ENCODE results near the gene TMEM14B.

TMEM14B gene

DNA sequence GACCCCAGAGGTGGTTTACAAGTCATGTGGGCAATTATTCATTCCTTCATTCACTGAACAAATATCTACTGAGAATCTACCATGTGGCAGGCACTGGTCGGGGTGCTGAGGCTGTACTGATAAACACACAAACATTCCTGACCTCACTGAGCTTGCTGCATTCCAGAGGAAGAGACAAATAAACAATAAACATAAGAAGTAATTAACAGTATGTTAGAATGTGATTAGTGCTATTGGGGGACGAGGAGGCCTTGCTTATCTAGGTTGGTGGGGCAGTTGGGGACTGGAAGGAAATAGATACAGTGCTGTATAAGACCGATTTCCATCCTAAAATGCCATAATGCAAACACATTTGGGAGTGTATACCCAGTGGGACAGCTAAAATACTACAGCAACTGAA lies 46.6 kb downstream of the TMEM14B start:
- Histone ChIP-seq H3F3A (ENCODE audit: low read depth) (no peaks in the 10 kb centered on the region), H3K79me2 (ENCODE audit: insufficient read depth, low read length) (no peaks in the 10 kb centered on the region), H3K27me3 (ENCODE audit: insufficient read depth, low read length, poor library complexity, severe bottlenecking) (no peaks in the 10 kb centered on the region), H3K4me3 (ENCODE audit: low read length, poor library complexity, severe bottlenecking) (no peak overlapping the region), H3K9me2 (replicated peaks; ENCODE audit: low read depth, low read length) (no peaks in the 10 kb centered on the region), H3K36me3 (ENCODE audit: insufficient read depth, low read length) (no peaks in the 10 kb centered on the region), H3K9ac (ENCODE audit: low read depth, low read length, poor library complexity, severe bottlenecking) (no peak overlapping the region), H2AFZ (ENCODE audit: low read length) (no peak overlapping the region), H4K20me1 (ENCODE audit: insufficient read depth, low read length, poor library complexity, severe bottlenecking) (no peaks in the 10 kb centered on the region), H3K9me3 (ENCODE audit: insufficient read depth, low read depth, low read length) (no peaks in the 10 kb centered on the region), H3K4me1 (ENCODE audit: insufficient read depth, low read length, poor library complexity, severe bottlenecking) (no peaks in the 10 kb centered on the region), H3K4me2 (ENCODE audit: low read depth, low read length, poor library complexity, severe bottlenecking) (no peak overlapping the region)
- TF ChIP-seq, protein P1, sequence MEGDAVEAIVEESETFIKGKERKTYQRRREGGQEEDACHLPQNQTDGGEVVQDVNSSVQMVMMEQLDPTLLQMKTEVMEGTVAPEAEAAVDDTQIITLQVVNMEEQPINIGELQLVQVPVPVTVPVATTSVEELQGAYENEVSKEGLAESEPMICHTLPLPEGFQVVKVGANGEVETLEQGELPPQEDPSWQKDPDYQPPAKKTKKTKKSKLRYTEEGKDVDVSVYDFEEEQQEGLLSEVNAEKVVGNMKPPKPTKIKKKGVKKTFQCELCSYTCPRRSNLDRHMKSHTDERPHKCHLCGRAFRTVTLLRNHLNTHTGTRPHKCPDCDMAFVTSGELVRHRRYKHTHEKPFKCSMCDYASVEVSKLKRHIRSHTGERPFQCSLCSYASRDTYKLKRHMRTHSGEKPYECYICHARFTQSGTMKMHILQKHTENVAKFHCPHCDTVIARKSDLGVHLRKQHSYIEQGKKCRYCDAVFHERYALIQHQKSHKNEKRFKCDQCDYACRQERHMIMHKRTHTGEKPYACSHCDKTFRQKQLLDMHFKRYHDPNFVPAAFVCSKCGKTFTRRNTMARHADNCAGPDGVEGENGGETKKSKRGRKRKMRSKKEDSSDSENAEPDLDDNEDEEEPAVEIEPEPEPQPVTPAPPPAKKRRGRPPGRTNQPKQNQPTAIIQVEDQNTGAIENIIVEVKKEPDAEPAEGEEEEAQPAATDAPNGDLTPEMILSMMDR (conservative IDR thresholded peaks at IDR 0.05; ENCODE audit: low read length): no peak
- TF ChIP-seq EZH2phosphoT487 (IDR thresholded peaks at IDR 0.05; ENCODE audit: borderline replicate concordance): no peak

DNA sequence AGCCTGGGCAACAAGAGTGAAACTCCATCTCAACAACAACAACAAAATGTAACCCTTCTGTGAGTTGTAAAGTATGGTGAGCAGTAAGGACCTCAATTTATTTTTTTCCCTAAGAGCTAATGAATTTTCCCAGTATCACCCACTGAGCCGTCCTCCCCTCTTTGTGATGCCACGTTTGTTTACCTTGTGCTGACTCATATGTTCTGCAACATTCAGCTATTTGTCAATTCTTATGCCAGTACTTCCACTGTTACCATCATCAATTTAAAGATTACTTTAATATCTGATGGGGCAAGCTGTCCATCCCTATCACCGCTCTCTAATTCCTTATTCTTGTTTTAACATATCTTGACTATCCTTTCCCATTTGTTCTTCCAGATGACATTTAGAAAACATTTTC lies 53.2 kb downstream of the TMEM14B start:
- Histone ChIP-seq H3K4me1 (ENCODE audit: insufficient read depth, low read length, poor library complexity, severe bottlenecking) (no peaks in the 10 kb centered on the region), H3K9ac (ENCODE audit: low read depth, low read length, poor library complexity, severe bottlenecking) (no peak overlapping the region), H3K9me2 (replicated peaks; ENCODE audit: low read depth, low read length) (no peaks in the 10 kb centered on the region), H3K4me3 (ENCODE audit: low read length, poor library complexity, severe bottlenecking) (no peak overlapping the region), H2AFZ (ENCODE audit: low read length) (no peak overlapping the region), H3K36me3 (ENCODE audit: insufficient read depth, low read length) (no peaks in the 10 kb centered on the region), H3F3A (ENCODE audit: low read depth) (no peaks in the 10 kb centered on the region), H3K4me2 (ENCODE audit: low read depth, low read length, poor library complexity, severe bottlenecking) (no peak overlapping the region), H3K27me3 (ENCODE audit: insufficient read depth, low read length, poor library complexity, severe bottlenecking) (no peaks in the 10 kb centered on the region), H3K79me2 (ENCODE audit: insufficient read depth, low read length) (no peaks in the 10 kb centered on the region), H4K20me1 (ENCODE audit: insufficient read depth, low read length, poor library complexity, severe bottlenecking) (no peaks in the 10 kb centered on the region), H3K9me3 (ENCODE audit: insufficient read depth, low read depth, low read length) (no peaks in the 10 kb centered on the region)
- TF ChIP-seq, protein P1 (conservative IDR thresholded peaks at IDR 0.05; ENCODE audit: low read length): no peak
- no peak for TF ChIP-seq EZH2phosphoT487 (IDR thresholded peaks at IDR 0.05; ENCODE audit: borderline replicate concordance)

DNA sequence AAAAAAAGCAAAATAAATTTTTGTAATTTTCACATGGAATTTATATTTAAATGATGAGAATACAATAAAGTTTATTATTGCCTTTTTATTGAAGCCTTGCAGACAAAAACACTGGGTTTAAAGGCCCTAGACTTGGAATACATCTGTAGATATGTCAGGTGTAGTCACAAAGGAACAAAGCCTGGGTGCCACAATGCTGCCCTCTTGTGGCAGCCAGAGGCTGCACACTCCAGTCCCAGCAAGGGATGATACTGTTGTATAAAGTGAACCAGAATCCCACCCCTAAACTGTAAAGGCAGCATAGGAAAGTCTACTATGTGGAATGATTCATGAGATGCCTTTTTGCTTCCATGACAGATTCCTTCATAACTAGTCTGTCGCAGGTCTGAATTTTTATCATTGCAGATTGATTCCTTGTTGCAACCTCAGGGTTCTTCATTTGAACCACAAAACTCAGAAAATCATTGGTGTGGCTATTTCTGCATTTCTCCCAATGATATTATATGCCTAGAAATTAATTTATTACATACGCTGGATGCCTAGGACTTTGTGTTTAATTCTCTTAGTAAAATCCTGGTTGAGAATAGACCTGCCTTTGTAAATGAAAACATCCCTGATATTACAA lies 53.7 kb downstream of the TMEM14B start:
- no peaks in the 10 kb centered on the region for H3K4me1 ChIP-seq (ENCODE audit: insufficient read depth, low read length, poor library complexity, severe bottlenecking)
- H3F3A ChIP-seq (ENCODE audit: low read depth): no peaks in the 10 kb centered on the region
- H3K36me3 ChIP-seq (ENCODE audit: insufficient read depth, low read length): no peaks in the 10 kb centered on the region
- no peaks in the 10 kb centered on the region for H4K20me1 ChIP-seq (ENCODE audit: insufficient read depth, low read length, poor library complexity, severe bottlenecking)
- H3K4me2 ChIP-seq (ENCODE audit: low read depth, low read length, poor library complexity, severe bottlenecking): no peak overlapping the region
- TF ChIP-seq, protein P1 (conservative IDR thresholded peaks at IDR 0.05; ENCODE audit: low read length): peak; percentile 98
- TF ChIP-seq EZH2phosphoT487 (IDR thresholded peaks at IDR 0.05; ENCODE audit: borderline replicate concordance): no peak
- no peaks in the 10 kb centered on the region for H3K79me2 ChIP-seq (ENCODE audit: insufficient read depth, low read length)
- H3K9ac ChIP-seq (ENCODE audit: low read depth, low read length, poor library complexity, severe bottlenecking): no peak overlapping the region
- H2AFZ ChIP-seq (ENCODE audit: low read length): no peak overlapping the region
- H3K9me3 ChIP-seq (ENCODE audit: insufficient read depth, low read depth, low read length): no peaks in the 10 kb centered on the region
- no peaks in the 10 kb centered on the region for H3K9me2 ChIP-seq (replicated peaks; ENCODE audit: low read depth, low read length)
- H3K27me3 ChIP-seq (ENCODE audit: insufficient read depth, low read length, poor library complexity, severe bottlenecking): no peaks in the 10 kb centered on the region
- H3K4me3 ChIP-seq (ENCODE audit: low read length, poor library complexity, severe bottlenecking): no peak overlapping the region

All from Loucy (cell line).